H9 (cell line): Measurements from ENCODE around the gene LIN28B. TPM values are rescaled to one million over a fixed set of nuclear protein-coding genes. Genes with fewer than 3 reads are reported as not detected.

ENCODE experiments used
- DNase-seq: peaks from one replicate; pipeline ENCODE4 v3.0.0-alpha.2; 2017
- H2AFZ ChIP-seq: one replicate; pipeline ENCODE4 v1.6.1; 2013; ENCODE audit warnings: mild to moderate bottlenecking, low read length, control low read depth, moderate library complexity
- H2AK5ac ChIP-seq: 2 replicates; pipeline ENCODE4 v1.6.1; 2013; ENCODE audit warnings: low read length, control low read depth, mixed read lengths; ENCODE audit not compliant: insufficient read length
- H2BK120ac ChIP-seq: one replicate; pipeline ENCODE4 v1.6.1; 2013; ENCODE audit warnings: low read depth, mild to moderate bottlenecking, low read length, control low read depth, inconsistent platforms; ENCODE audit not compliant: poor library complexity, severe bottlenecking
- H2BK12ac ChIP-seq: 2 replicates; pipeline ENCODE4 v1.6.1; 2013; ENCODE audit warnings: low read length, control low read depth, mixed read lengths, low read depth; ENCODE audit not compliant: insufficient read length
- H2BK15ac ChIP-seq: 2 replicates; pipeline ENCODE4 v1.6.1; 2013; ENCODE audit warnings: low read depth, low read length, control low read depth
- H2BK20ac ChIP-seq: one replicate; pipeline ENCODE4 v1.6.1; 2013; ENCODE audit warnings: low read depth, mild to moderate bottlenecking, low read length, control low read depth, inconsistent platforms; ENCODE audit not compliant: poor library complexity, severe bottlenecking
- H2BK5ac ChIP-seq: 2 replicates; pipeline ENCODE4 v1.6.1; 2013; ENCODE audit warnings: low read length, control low read depth, mixed read lengths; ENCODE audit not compliant: insufficient read length
- H3K14ac ChIP-seq: 2 replicates; pipeline ENCODE4 v1.6.1; 2013; ENCODE audit warnings: low read length, control low read depth; ENCODE audit not compliant: insufficient read depth
- H3K18ac ChIP-seq: 2 replicates; pipeline ENCODE4 v1.6.1; 2013; ENCODE audit warnings: low read depth, mild to moderate bottlenecking, mixed read lengths, low read length, control low read depth; ENCODE audit not compliant: insufficient read length
- H3K23ac ChIP-seq: 2 replicates; pipeline ENCODE4 v1.6.1; 2013; ENCODE audit warnings: low read length, control low read depth, mixed read lengths, low read depth; ENCODE audit not compliant: insufficient read length
- H3K23me2 ChIP-seq: 2 replicates; pipeline ENCODE4 v1.6.1; 2013; ENCODE audit warnings: low read depth, mild to moderate bottlenecking, mixed read lengths, low read length, control low read depth; ENCODE audit not compliant: insufficient read length, poor library complexity, severe bottlenecking
- H3K27ac ChIP-seq: 2 replicates; pipeline ENCODE4 v1.5.1; 2013; ENCODE audit warnings: low read length, control low read depth, mixed read lengths, low read depth; ENCODE audit not compliant: insufficient read length
- H3K27me3 ChIP-seq: 2 replicates; pipeline ENCODE4 v1.6.1; 2013; ENCODE audit warnings: low read length, control low read depth, inconsistent platforms; ENCODE audit not compliant: insufficient read depth
- H3K4ac ChIP-seq: 2 replicates; pipeline ENCODE4 v1.6.1; 2013; ENCODE audit warnings: low read depth, mild to moderate bottlenecking, control low read depth, inconsistent platforms, low read length, moderate library complexity
- H3K4me1 ChIP-seq: 2 replicates; pipeline ENCODE4 v1.6.1; 2013; ENCODE audit warnings: low read length, control low read depth, inconsistent platforms; ENCODE audit not compliant: insufficient read depth
- H3K4me2 ChIP-seq: 2 replicates; pipeline ENCODE4 v1.6.1; 2013; ENCODE audit warnings: low read length, control low read depth, mixed read lengths; ENCODE audit not compliant: insufficient read length, insufficient read depth
- H3K56ac ChIP-seq: 2 replicates; pipeline ENCODE4 v1.6.1; 2013; ENCODE audit warnings: low read depth, mild to moderate bottlenecking, mixed read lengths, low read length, control low read depth; ENCODE audit not compliant: insufficient read length
- H3K79me1 ChIP-seq: 2 replicates; pipeline ENCODE4 v1.6.1; 2013; ENCODE audit warnings: low read depth, mild to moderate bottlenecking, moderate library complexity, low read length, control low read depth, inconsistent platforms; ENCODE audit not compliant: insufficient read depth, poor library complexity, severe bottlenecking
- H3K79me2 ChIP-seq: 2 replicates; pipeline ENCODE4 v1.6.1; 2013; ENCODE audit warnings: low read length, control low read depth, inconsistent platforms; ENCODE audit not compliant: insufficient read depth
- H3K9ac ChIP-seq: 2 replicates; pipeline ENCODE4 v1.6.1; 2013; ENCODE audit warnings: low read length, control low read depth, mixed read lengths; ENCODE audit not compliant: insufficient read length; ENCODE audit errors: extremely low read depth
- H3K9me3 ChIP-seq: one replicate; pipeline ENCODE4 v1.6.1; 2013; ENCODE audit warnings: low read depth, low read length, inconsistent platforms; ENCODE audit not compliant: control insufficient read depth
- H3T11ph ChIP-seq: one replicate; pipeline ENCODE4 v1.6.1; 2013; ENCODE audit warnings: mild to moderate bottlenecking, low read length, control low read depth, inconsistent platforms
- H4K20me1 ChIP-seq: one replicate; pipeline ENCODE4 v1.6.1; 2013; ENCODE audit not compliant: control insufficient read depth, insufficient read length, insufficient read depth
- H4K5ac ChIP-seq: 2 replicates; pipeline ENCODE4 v1.6.1; 2013; ENCODE audit warnings: low read depth, mild to moderate bottlenecking, mixed read lengths, low read length, control low read depth; ENCODE audit not compliant: insufficient read length
- H4K8ac ChIP-seq: replicated peaks from 2 replicates; pipeline ENCODE4 v1.6.1; 2013; ENCODE audit warnings: low read length, control low read depth, mixed read lengths, low read depth; ENCODE audit not compliant: insufficient read length
- H4K91ac ChIP-seq: 2 replicates; pipeline ENCODE4 v1.6.1; 2013; ENCODE audit warnings: low read depth, mild to moderate bottlenecking, moderate library complexity, mixed read lengths, low read length, control low read depth; ENCODE audit not compliant: insufficient read length
- H3K27ac Mint-ChIP-seq, 3 experiments: 2 replicates in 2 of 3; 3 replicates in 1 of 3; pipeline ENCODE4 v1.8.0; 2020 to 2021; ENCODE audit warnings: mixed read lengths in 3 of 3, mild to moderate bottlenecking in 1 of 3, moderate library complexity in 1 of 3
- H3K27me3 Mint-ChIP-seq: 2 replicates; pipeline ENCODE4 v1.8.0; 2021; ENCODE audit warnings: low read depth, mild to moderate bottlenecking, moderate library complexity, mixed read lengths
- H3K36me3 Mint-ChIP-seq, 3 experiments: 2 replicates in 2 of 3; 3 replicates in 1 of 3; pipeline ENCODE4 v1.8.0; 2020 to 2021; ENCODE audit warnings: low read depth in 3 of 3, mixed read lengths in 3 of 3; ENCODE audit not compliant: insufficient read depth in 1 of 3
- H3K4me1 Mint-ChIP-seq, 2 experiments: 2 replicates each; pipeline ENCODE4 v1.8.0; 2020; ENCODE audit warnings: mixed read lengths in 2 of 2
- H3K4me3 Mint-ChIP-seq, 2 experiments: 2 replicates in 1 of 2; 3 replicates in 1 of 2; pipeline ENCODE4 v1.8.0; 2020 to 2021; ENCODE audit warnings: mild to moderate bottlenecking in 2 of 2, mixed read lengths in 2 of 2, moderate library complexity in 1 of 2
- H3K9me3 Mint-ChIP-seq, 2 experiments: 2 replicates in 1 of 2; 3 replicates in 1 of 2; pipeline ENCODE4 v1.8.0; 2020; ENCODE audit warnings: mild to moderate bottlenecking in 2 of 2, mixed read lengths in 2 of 2, moderate library complexity in 1 of 2
- WGBS: extraction: QIAGEN DNeasy Blood & Tissue Kit; methylation state at CpG from one replicate; pipeline ENCODE4 v1.1.7; 2013; ENCODE audit warnings: missing lambda C conversion rate, low lambda C conversion rate, mixed read lengths; ENCODE audit not compliant: insufficient read length; ENCODE audit errors: extremely low coverage; 5-methylcytosine and 5-hydroxymethylcytosine counted together
- total RNA-seq: library from RNA; stranded (reverse); gene quantifications from 2 replicates; pipeline ENCODE4 v1.2.1, GENCODE V29; 2021
- TF ChIP-seq, protein P1 (sequence below): fragments of 200-600 bp; sonication (generic); conservative IDR thresholded peaks from 3 replicates; pipeline ENCODE4 v1.8.0; 2021; ENCODE audit warnings: antibody characterized with exemption, mild to moderate bottlenecking

LIN28B gene
- total RNA-seq, 1 experiment from 2014 or later = 110 TPM

DNA sequence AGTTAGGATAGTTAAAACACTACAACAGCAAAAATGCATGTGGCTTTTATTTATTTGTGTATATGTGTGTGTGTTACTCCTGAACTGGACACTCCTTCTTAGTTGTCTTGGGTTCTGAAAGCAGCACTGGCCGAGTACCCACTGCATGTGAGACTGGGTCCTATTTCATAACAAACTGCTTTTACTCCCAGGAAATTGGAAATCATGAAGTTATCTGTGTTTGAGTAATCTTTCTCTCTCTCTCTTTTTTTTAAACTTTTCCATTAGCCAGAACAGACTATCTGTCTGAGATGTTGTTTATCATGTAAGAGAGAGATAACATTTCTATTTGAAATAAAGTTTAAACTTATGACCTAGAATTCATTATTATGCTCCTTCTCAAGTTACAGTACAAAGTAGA, 110.4 kb downstream of the LIN28B start:
- H3K4ac ChIP-seq = no peak overlapping the region
- no peak overlapping the region for H3K9ac ChIP-seq
- no peak overlapping the region for H2AFZ ChIP-seq
- H3K14ac ChIP-seq = no peak overlapping the region
- H2BK12ac ChIP-seq = no peak overlapping the region
- no peak overlapping the region for H3K4me2 ChIP-seq
- no peak overlapping the region for H3K23ac ChIP-seq
- Mint-ChIP-seq H3K27me3 (no peaks in the 10 kb centered on the region), H3K4me1 (peaks cover 12 to 17% of the 10 kb centered on the region in 2 experiments), H3K9me3 (no peaks in the 10 kb centered on the region), H3K4me3 (no peak overlapping the region), H3K36me3 (peaks cover 0 to 10% (median 9%) of the 10 kb centered on the region in 3 experiments; a peak in 2 of 7 replicates), H3K27ac (peak overlapping the region in 1 of 3 experiments; percentile 78; a peak in 1 of 7 replicates)
- no peak overlapping the region for H3K27ac ChIP-seq
- H3K56ac ChIP-seq = no peak overlapping the region
- H4K91ac ChIP-seq = no peak overlapping the region
- TF ChIP-seq, protein P1, sequence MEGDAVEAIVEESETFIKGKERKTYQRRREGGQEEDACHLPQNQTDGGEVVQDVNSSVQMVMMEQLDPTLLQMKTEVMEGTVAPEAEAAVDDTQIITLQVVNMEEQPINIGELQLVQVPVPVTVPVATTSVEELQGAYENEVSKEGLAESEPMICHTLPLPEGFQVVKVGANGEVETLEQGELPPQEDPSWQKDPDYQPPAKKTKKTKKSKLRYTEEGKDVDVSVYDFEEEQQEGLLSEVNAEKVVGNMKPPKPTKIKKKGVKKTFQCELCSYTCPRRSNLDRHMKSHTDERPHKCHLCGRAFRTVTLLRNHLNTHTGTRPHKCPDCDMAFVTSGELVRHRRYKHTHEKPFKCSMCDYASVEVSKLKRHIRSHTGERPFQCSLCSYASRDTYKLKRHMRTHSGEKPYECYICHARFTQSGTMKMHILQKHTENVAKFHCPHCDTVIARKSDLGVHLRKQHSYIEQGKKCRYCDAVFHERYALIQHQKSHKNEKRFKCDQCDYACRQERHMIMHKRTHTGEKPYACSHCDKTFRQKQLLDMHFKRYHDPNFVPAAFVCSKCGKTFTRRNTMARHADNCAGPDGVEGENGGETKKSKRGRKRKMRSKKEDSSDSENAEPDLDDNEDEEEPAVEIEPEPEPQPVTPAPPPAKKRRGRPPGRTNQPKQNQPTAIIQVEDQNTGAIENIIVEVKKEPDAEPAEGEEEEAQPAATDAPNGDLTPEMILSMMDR = no peak
- H3K9me3 ChIP-seq = no peaks in the 10 kb centered on the region
- no peaks in the 10 kb centered on the region for H3K23me2 ChIP-seq
- no peaks in the 10 kb centered on the region for H4K20me1 ChIP-seq
- no peak overlapping the region for H4K8ac ChIP-seq
- H2AK5ac ChIP-seq = no peak overlapping the region
- no peak overlapping the region for H2BK5ac ChIP-seq
- H2BK120ac ChIP-seq = no peak overlapping the region
- H3T11ph ChIP-seq = no peak overlapping the region
- peaks cover 2% of the 10 kb centered on the region; the same call in 1 of the 2 replicates for H3K79me2 ChIP-seq
- H2BK15ac ChIP-seq = no peak overlapping the region
- H2BK20ac ChIP-seq = no peak overlapping the region
- no peak for DNase-seq
- no peaks in the 10 kb centered on the region for H3K27me3 ChIP-seq
- H4K5ac ChIP-seq = no peak overlapping the region
- no peaks in the 10 kb centered on the region for H3K4me1 ChIP-seq
- H3K18ac ChIP-seq = no peak overlapping the region
- no CpG with 5 or more reads among the region's 1 CpG for WGBS
- H3K79me1 ChIP-seq = no peaks in the 10 kb centered on the region
